K562 (cell line): ENCODE measurements around the gene IQCN. TPM values are rescaled to one million over a fixed set of nuclear protein-coding genes. Genes with fewer than 3 reads are reported as not detected.
A peak's percentile ranks its signal among the peaks of the same experiment; 100 is the strongest.

Experiments
- CBX3 ChIP-seq, 2 experiments: IDR thresholded peaks; 1 replicate in 1 of 2; 2 replicates in 1 of 2; pipeline ENCODE4 v1.6.1; 2012; ENCODE audit warnings: inconsistent platforms in 2 of 2, low read length in 2 of 2, borderline replicate concordance in 1 of 2, control low read depth in 1 of 2
- ETS1 ChIP-seq: conservative IDR thresholded peaks from 2 replicates; pipeline ENCODE4 v1.6.1; 2011; ENCODE audit warnings: low read depth, mild to moderate bottlenecking, low read length; ENCODE audit not compliant: control insufficient read depth
- HOXB6 ChIP-seq: fragments of 250-450 bp; sonication (Bioruptor Pico); IDR thresholded peaks from 2 replicates; pipeline ENCODE4 v1.5.1; 2022; ENCODE audit warnings: mild to moderate bottlenecking, borderline replicate concordance
- HSF4 ChIP-seq: fragments of 250-450 bp; sonication (Bioruptor Pico); IDR thresholded peaks from 2 replicates; pipeline ENCODE4 v2.1.2; 2022; ENCODE audit warnings: mild to moderate bottlenecking, moderate library complexity, borderline replicate concordance
- L3MBTL2 ChIP-seq: fragments of 450-650 bp; IDR thresholded peaks from 2 replicates; pipeline ENCODE4 v1.6.1; 2016; ENCODE audit warnings: mild to moderate bottlenecking, moderate library complexity
- NRF1 ChIP-seq, 2 experiments: fragments of 450-650 bp; IDR thresholded peaks in 1 of 2; conservative IDR thresholded peaks in 1 of 2; 2 replicates each; pipeline ENCODE4 v1.6.1; 2014; ENCODE audit warnings: mild to moderate bottlenecking in 2 of 2
- REST ChIP-seq, 2 experiments: fragments of 450-650 bp; formaldehyde crosslinking in 1 of 2; IDR thresholded peaks; 2 replicates each; pipeline versions ENCODE4 v1.4.0 to v1.6.1; 2014 to 2020; ENCODE audit warnings: mild to moderate bottlenecking in 2 of 2, borderline replicate concordance in 1 of 2, low read depth in 1 of 2
- TAF1 ChIP-seq: IDR thresholded peaks from 2 replicates; pipeline ENCODE4 v1.6.1; 2011; ENCODE audit warnings: mild to moderate bottlenecking, low read length, moderate library complexity; ENCODE audit not compliant: insufficient read depth, control insufficient read depth, severe bottlenecking; ENCODE audit errors: extremely low read depth
- TBL1XR1 ChIP-seq, 2 experiments: IDR thresholded peaks; 2 replicates each; pipeline ENCODE4 v1.6.1; 2012; ENCODE audit warnings: improper control_type of control experiment in 2 of 2, low read length in 2 of 2, mild to moderate bottlenecking in 1 of 2
- TCF3 ChIP-seq: sonication (generic); formaldehyde crosslinking; IDR thresholded peaks from 2 replicates; pipeline ENCODE4 v1.4.0; 2020; ENCODE audit warnings: mild to moderate bottlenecking, missing genetic modification reagents
- THAP12 ChIP-seq: fragments of 250-450 bp; sonication (Bioruptor Pico); IDR thresholded peaks from 2 replicates; pipeline ENCODE4 v1.9.0; 2021; ENCODE audit warnings: mild to moderate bottlenecking, inconsistent platforms
- polyA plus RNA-seq, 8 experiments: library from polyadenylated mRNA; depleted of rRNA in 4 of 8; stranded (reverse) in 5 of 8; unstranded in 3 of 8; fragments of >200 nt; fragmentation: Nextera tagmentation in 2 of 8; fragmentation: Illumina TruSeq in 1 of 8; extraction: Ambion mirVana in 2 of 8; extraction: Trizol in 1 of 8; gene quantifications; 2 replicates each; pipeline versions ENCODE4 v1.2.1 to v1.2.3, GENCODE V29; 2011 to 2014; ENCODE audit warnings: inconsistent platforms in 1 of 8, missing spikeins in 1 of 8
- total RNA-seq, 7 experiments: library from RNA; depleted of rRNA in 6 of 7; stranded (reverse); fragments of >200 nt in 6 of 7; fragmentation: Illumina TruSeq in 2 of 7; extraction: Trizol in 2 of 7; gene quantifications; 2 replicates each; pipeline versions ENCODE4 v1.2.1 to v1.2.3, GENCODE V29; 2011 to 2021; ENCODE audit warnings: low replicate concordance in 1 of 7

IQCN gene
- total and polyA plus RNA-seq, 9 of the 15 experiments (the other 6 are each of a cell fraction or from before 2014, with no cell fraction given) = 0.01 to 0.07 (median 0.04) TPM; not detected in 3

GRCh38 chr19:18221815-18222725 lies 52.2 kb downstream of the IQCN start (continued):
- TF ChIP-seq THAP12 (CRISPR knock-in tag) = 0 out of 2 replicates have a peak, but pooled peaks have one; percentile 49
- TF ChIP-seq TCF3 (CRISPR knock-in tag) = peak; percentile 30
- TF ChIP-seq L3MBTL2 = peak; percentile 25; the same call in 1 of the 2 replicates
- peak; percentile 28 for TF ChIP-seq TAF1
- TF ChIP-seq CBX3 (IDR thresholded peaks at IDR 0.05; ENCODE audit: borderline replicate concordance in 1 of 2, low read length in 2 of 2) = 0 out of 3 replicates have a peak, but pooled peaks of 1 of the 2 experiments have one; percentile 56
- TF ChIP-seq HOXB6 (CRISPR knock-in tag) = no peak
- TF ChIP-seq NRF1 (conservative IDR thresholded peaks at IDR 0.05 in 1 of 2, IDR thresholded peaks at IDR 0.05 in 1 of 2) = peak in 1 of 2 experiments; percentile 41; a peak in 1 of 4 replicates
- TF ChIP-seq TBL1XR1 (IDR thresholded peaks at IDR 0.05; ENCODE audit: low read length in 2 of 2) = no peak
- TF ChIP-seq ETS1 = 0 out of 2 replicates have a peak, but pooled peaks have one; percentile 39
- peak; percentile 84 for TF ChIP-seq REST (IDR thresholded peaks at IDR 0.05; ENCODE audit: borderline replicate concordance)
- TF ChIP-seq REST (CRISPR knock-in tag; IDR thresholded peaks at IDR 0.05; ENCODE audit: low read depth) = no peak
- TF ChIP-seq HSF4 (CRISPR knock-in tag) = no peak
